Measurements from ENCODE around the gene CNTNAP2.

Gene CNTNAP2

GRCh38 chr7:147904219-147904576, 1787.6 kb downstream of the CNTNAP2 start:
- DNase-seq = no peak

GRCh38 chr7:147909431-147910148, 1793.0 kb downstream of the CNTNAP2 start:
- DNase-seq = no peak

- peak; percentile 71 for DNase-seq
Measured at GRCh38 chr7:147911201-147911601, 1794.6 kb downstream of the CNTNAP2 start.

- DNase-seq = no peak
Measured at GRCh38 chr7:147912291-147912690, 1795.7 kb downstream of the CNTNAP2 start.

GRCh38 chr7:147912946-147913638, 1796.5 kb downstream of the CNTNAP2 start:
- DNase-seq = no peak

GRCh38 chr7:147915781-147916180, 1799.2 kb downstream of the CNTNAP2 start:
- DNase-seq = peak; percentile 13

GRCh38 chr7:147916573-147916972, 1800.0 kb downstream of the CNTNAP2 start:
- DNase-seq = no peak

GRCh38 chr7:147923841-147924240, 1807.2 kb downstream of the CNTNAP2 start:
- DNase-seq = no peak

GRCh38 chr7:147937428-147937827, 1820.8 kb downstream of the CNTNAP2 start:
- DNase-seq = no peak

- DNase-seq = no peak
Measured at GRCh38 chr7:147941381-147941780, 1824.8 kb downstream of the CNTNAP2 start.

- DNase-seq = no peak
Measured at GRCh38 chr7:147944321-147944720, 1827.7 kb downstream of the CNTNAP2 start.

GRCh38 chr7:147952918-147953317, 1836.3 kb downstream of the CNTNAP2 start:
- DNase-seq = no peak

GRCh38 chr7:147968046-147968610, 1851.5 kb downstream of the CNTNAP2 start:
- DNase-seq = no peak

GRCh38 chr7:147971606-147972110, 1855.1 kb downstream of the CNTNAP2 start:
- DNase-seq = no peak

- DNase-seq = no peak
Measured at GRCh38 chr7:147978201-147978600, 1861.6 kb downstream of the CNTNAP2 start.

- no peak for DNase-seq
Measured at GRCh38 chr7:147978651-147979050, 1862.0 kb downstream of the CNTNAP2 start.

- peak; percentile 19 for DNase-seq
Measured at GRCh38 chr7:147980826-147981813, 1864.5 kb downstream of the CNTNAP2 start.

- no peak for DNase-seq
Measured at GRCh38 chr7:147982307-147982706, 1865.7 kb downstream of the CNTNAP2 start.

GRCh38 chr7:147984265-147984664, 1867.7 kb downstream of the CNTNAP2 start:
- no peak for DNase-seq

- no peak for DNase-seq
Measured at GRCh38 chr7:147990079-147990478, 1873.5 kb downstream of the CNTNAP2 start.

GRCh38 chr7:147990942-147991341, 1874.3 kb downstream of the CNTNAP2 start:
- no peak for DNase-seq

- no peak for DNase-seq
Measured at GRCh38 chr7:147992698-147993097, 1876.1 kb downstream of the CNTNAP2 start.

GRCh38 chr7:147997636-147998035, 1881.0 kb downstream of the CNTNAP2 start:
- DNase-seq = no peak

All from fibroblast of upper back skin (primary cell).